Stomach (tissue), 19 donors: Measurements from ENCODE around the gene BBS5. TPM values are rescaled to one million over a fixed set of nuclear protein-coding genes. Genes with fewer than 3 reads are reported as not detected.
"Not testable (repeated sequence)": the region's sequence is repeated elsewhere in the genome, so short reads cannot be mapped to it uniquely, and the experiment has no call there.

ENCODE experiments used
- DNase-seq, 2 donors: peaks; one replicate each; pipeline versions ENCODE4 v3.0.0 to v3.0.0-alpha.2; 2013 to 2019
- H3K27ac ChIP-seq, 5 donors: fragments of 200-600 bp in 4 of 5; sonication (generic) in 4 of 5; one replicate each; pipeline ENCODE4 v1.5.1; 2013 to 2019; ENCODE audit warnings: mild to moderate bottlenecking in 1 of 5, moderate library complexity in 1 of 5
- H3K27me3 ChIP-seq, 3 donors: fragments of 200-600 bp; sonication (generic); one replicate each; pipeline ENCODE4 v1.5.1; 2017 to 2019; ENCODE audit warnings: mixed run types in 1 of 3
- H3K36me3 ChIP-seq, 4 donors: fragments of 200-600 bp; sonication (generic); 1 replicate in 3 of 4; 2 replicates in 1 of 4; pipeline ENCODE4 v1.5.1; 2016 to 2019
- H3K4me1 ChIP-seq, 4 donors: fragments of 200-600 bp; sonication (generic); one replicate each; pipeline ENCODE4 v1.5.1; 2016 to 2019
- H3K4me3 ChIP-seq, 4 donors: fragments of 200-600 bp; sonication (generic) in 3 of 4; one replicate each; pipeline ENCODE4 v1.5.1; 2016 to 2019; ENCODE audit warnings: mild to moderate bottlenecking in 1 of 4
- H3K9me3 ChIP-seq, 4 donors: fragments of 200-600 bp; sonication (generic); one replicate each; pipeline ENCODE4 v1.5.1; 2016 to 2019
- EP300 ChIP-seq: sonication (generic); formaldehyde crosslinking; IDR thresholded peaks from one replicate; pipeline ENCODE4 v1.6.1; 2017; ENCODE audit warnings: antibody characterized with exemption
- POLR2A ChIP-seq, 4 donors: fragments of 450-650 bp; IDR thresholded peaks; one replicate each; pipeline ENCODE4 v1.6.1; 2016; ENCODE audit warnings: antibody characterized with exemption in 4 of 4, control low read depth in 2 of 4, mild to moderate bottlenecking in 1 of 4, moderate library complexity in 1 of 4
- POLR2AphosphoS5 ChIP-seq, 3 donors: sonication (generic); formaldehyde crosslinking; IDR thresholded peaks; one replicate each; pipeline ENCODE4 v1.6.1; 2016; ENCODE audit warnings: antibody characterized with exemption in 3 of 3
- WGBS, 5 donors: extraction: QIAGEN DNeasy Blood & Tissue Kit in 3 of 5; methylation state at CpG; one replicate each; pipeline versions ENCODE4 v1.1.5 to v1.1.7; 2013 to 2018; 5-methylcytosine and 5-hydroxymethylcytosine counted together
- intact Hi-C: fragments of 100-400 bp; cut with DNase I; formaldehyde crosslinking; loops from one replicate; pipeline ENCODE4 v1.15.1; 2023; ENCODE audit warnings: low total_unique reads
- long read RNA-seq, 10 donors: transcript quantifications; one replicate each; lab custom pipeline, GENCODE V29; 2026
- polyA plus RNA-seq, 3 donors: library from polyadenylated mRNA; stranded (reverse); fragments of 200-250 nt; gene quantifications; one replicate each; pipeline ENCODE4 v1.2.3, GENCODE V29; 2013
- total RNA-seq, 5 donors: library from RNA; depleted of rRNA; stranded (reverse); fragments of >200 nt; gene quantifications; one replicate each; pipeline versions ENCODE4 v1.1.0 to v1.2.3, GENCODE V29; 2014 to 2016
- TF ChIP-seq, protein P1 (sequence below), 7 experiments: fragments of 450-650 bp in 4 of 7; fragments of 200-600 bp in 3 of 7; sonication (generic) in 3 of 7; IDR thresholded peaks; one replicate each; pipeline ENCODE4 v1.5.1; 2016 to 2019; ENCODE audit warnings: antibody characterized with exemption in 7 of 7, control low read depth in 2 of 7, mild to moderate bottlenecking in 1 of 7
- donor health status: healthy with polysubstance abuse.
- donor health status: Bipolar disorder and iron deficiency.
- donor health status: healthy.

The BBS5 gene
- total RNA-seq (10 to 100 TPM in 2 of 5 donors, 1 to 10 TPM in 2, under 1 TPM in 1; 0.58 to 14.0 (median 5.8) TPM), polyA plus RNA-seq (1 to 10 TPM; 2.1 to 4.5 (median 2.7) TPM)
- long read RNA-seq, donor 1, partial matches to known transcripts: 0 of 1 reads
- long read RNA-seq, donor 1, other reads (novel, unspliced or antisense): 0 of 1 reads
- long read RNA-seq, donor 2: 0 reads
- long read RNA-seq, donor 3: 0 reads
- long read RNA-seq, donor 4: 0 reads
- long read RNA-seq, donor 5: 0 reads
- long read RNA-seq, donor 6: 0 reads
- long read RNA-seq, donor 7: 0 reads
- long read RNA-seq, donor 8, partial matches to known transcripts: 0 of 2 reads
- long read RNA-seq, donor 8, other reads (novel, unspliced or antisense): 0 of 2 reads
- long read RNA-seq, donor 9: 0 reads
- long read RNA-seq, donor 10: 0 reads

DNA sequence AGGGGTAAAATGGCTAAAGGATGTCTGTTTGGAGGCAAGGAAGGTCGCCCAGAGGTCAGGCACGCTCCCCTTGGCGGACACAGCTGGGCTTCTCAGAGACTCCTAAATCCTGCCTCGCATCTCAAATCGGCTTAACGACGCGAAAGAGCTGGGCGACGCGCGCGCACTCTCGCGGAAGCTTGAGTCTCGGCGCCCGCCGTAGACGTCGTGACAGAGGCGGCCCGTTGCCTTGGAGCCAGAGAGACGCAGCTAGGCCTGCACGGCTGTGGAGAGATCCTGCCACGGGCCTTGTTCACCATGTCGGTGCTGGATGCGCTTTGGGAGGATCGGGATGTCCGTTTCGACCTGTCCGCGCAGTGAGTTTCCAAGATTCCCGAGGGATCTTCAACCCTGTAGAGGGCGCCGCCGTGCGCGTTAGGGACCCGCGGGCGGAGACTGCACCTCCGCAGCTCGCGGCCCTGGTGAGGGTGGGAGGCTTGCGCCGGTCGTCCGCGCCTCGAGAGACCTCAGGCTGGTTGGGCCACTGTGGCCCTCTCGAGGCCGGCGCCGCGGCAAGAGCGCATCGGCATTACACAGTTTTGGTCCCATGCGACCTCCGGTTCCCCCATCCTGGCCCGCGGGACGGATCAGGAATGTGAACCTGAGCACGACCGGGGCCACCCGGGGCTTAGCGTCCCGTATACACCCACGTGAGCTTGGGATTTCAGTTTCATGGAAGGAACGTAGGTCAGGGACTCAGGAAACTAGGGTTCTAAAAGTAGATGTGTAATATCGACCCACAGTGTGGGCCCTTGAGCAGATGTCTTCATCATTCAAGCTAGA, at the start of gene BBS5:
Gene BBS5 (plus strand): TSS at position 238 of the 822 bp plus-strand sequence. CDS start 60 bp downstream, at position 298.
- DNase-seq: peak; percentile 82 to 95
- TF ChIP-seq POLR2AphosphoS5 (IDR thresholded peaks at IDR 0.05) (peak; percentile 42 to 71 (median 71)), POLR2A (IDR thresholded peaks at IDR 0.05) (no peak), EP300 (no peak)
- TF ChIP-seq, protein P1, sequence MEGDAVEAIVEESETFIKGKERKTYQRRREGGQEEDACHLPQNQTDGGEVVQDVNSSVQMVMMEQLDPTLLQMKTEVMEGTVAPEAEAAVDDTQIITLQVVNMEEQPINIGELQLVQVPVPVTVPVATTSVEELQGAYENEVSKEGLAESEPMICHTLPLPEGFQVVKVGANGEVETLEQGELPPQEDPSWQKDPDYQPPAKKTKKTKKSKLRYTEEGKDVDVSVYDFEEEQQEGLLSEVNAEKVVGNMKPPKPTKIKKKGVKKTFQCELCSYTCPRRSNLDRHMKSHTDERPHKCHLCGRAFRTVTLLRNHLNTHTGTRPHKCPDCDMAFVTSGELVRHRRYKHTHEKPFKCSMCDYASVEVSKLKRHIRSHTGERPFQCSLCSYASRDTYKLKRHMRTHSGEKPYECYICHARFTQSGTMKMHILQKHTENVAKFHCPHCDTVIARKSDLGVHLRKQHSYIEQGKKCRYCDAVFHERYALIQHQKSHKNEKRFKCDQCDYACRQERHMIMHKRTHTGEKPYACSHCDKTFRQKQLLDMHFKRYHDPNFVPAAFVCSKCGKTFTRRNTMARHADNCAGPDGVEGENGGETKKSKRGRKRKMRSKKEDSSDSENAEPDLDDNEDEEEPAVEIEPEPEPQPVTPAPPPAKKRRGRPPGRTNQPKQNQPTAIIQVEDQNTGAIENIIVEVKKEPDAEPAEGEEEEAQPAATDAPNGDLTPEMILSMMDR (IDR thresholded peaks at IDR 0.05): peak in 2 of 7 experiments; percentile 26 to 41
- WGBS, 5 donors: 0 to 1% (median 0%) methylated on average over 55 to 71 of the region's 71 CpGs
- Histone ChIP-seq H3K4me1 (peaks cover 5 to 25% (median 15%) of the 10 kb centered on the region in 4 donors), H3K9me3 (no peaks in the 10 kb centered on the region), H3K27me3 (no peaks in the 10 kb centered on the region), H3K27ac (peak within 1 kb of the TSS; percentile 22 to 85 (median 70)), H3K4me3 (peak within 1 kb of the TSS; percentile 74 to 91 (median 79)), H3K36me3 (peaks cover 4 to 26% (median 23%) of the 10 kb centered on the region in 4 donors)
- intact Hi-C loops: no loop called here

DNA sequence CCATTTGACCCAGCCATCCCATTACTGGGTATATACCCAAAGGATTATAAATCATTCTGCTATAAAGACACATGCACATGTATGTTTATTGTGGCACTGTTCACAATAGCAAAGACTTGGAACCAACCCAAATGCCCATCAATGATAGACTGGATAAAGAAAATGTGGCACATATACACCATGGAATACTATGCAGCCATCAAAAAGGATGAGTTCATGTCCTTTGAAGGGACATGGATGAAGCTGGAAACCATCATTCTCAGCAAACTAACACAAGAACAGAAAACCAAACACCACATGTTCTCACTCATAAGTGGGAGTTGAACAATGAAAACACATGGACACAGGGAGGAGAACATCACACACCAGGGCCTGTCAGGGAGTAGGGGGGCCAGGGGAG, 47.5 kb upstream of the BBS5 start:
- H3K36me3 ChIP-seq, H3K4me3 ChIP-seq, DNase-seq, H3K27ac ChIP-seq, H3K27me3 ChIP-seq, H3K4me1 ChIP-seq, intact Hi-C loops: not testable (repeated sequence)
- peaks cover 0 to 11% (median 4%) of the 10 kb centered on the region in 4 donors for H3K9me3 ChIP-seq

DNA sequence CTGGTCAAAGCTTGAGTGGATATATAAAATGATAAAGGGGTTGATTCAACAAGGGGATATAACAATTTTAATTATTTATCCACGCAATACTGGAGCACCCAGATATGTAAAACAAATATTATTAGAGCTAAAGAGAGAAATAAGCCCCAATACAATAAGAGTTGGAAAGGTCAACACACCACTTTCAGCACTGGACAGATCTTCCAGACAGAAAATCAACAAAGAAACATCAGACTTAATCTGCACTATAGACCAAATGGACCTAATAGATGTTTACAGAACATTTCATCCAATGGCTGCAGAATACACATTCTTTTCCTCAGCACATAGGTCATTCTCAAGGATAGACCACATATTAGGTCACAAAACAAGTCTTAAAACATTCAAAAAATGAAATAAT, 45.1 kb upstream of the BBS5 start:
- peaks cover 0 to 11% (median 0%) of the 10 kb centered on the region in 4 donors for H3K9me3 ChIP-seq
- DNase-seq, H3K4me3 ChIP-seq, H3K27me3 ChIP-seq, H3K4me1 ChIP-seq, H3K27ac ChIP-seq, H3K36me3 ChIP-seq, intact Hi-C loops: not testable (repeated sequence)
- WGBS, 5 donors: 16 to 53% (median 42%) methylated on average over 1 of the region's 1 CpG

DNA sequence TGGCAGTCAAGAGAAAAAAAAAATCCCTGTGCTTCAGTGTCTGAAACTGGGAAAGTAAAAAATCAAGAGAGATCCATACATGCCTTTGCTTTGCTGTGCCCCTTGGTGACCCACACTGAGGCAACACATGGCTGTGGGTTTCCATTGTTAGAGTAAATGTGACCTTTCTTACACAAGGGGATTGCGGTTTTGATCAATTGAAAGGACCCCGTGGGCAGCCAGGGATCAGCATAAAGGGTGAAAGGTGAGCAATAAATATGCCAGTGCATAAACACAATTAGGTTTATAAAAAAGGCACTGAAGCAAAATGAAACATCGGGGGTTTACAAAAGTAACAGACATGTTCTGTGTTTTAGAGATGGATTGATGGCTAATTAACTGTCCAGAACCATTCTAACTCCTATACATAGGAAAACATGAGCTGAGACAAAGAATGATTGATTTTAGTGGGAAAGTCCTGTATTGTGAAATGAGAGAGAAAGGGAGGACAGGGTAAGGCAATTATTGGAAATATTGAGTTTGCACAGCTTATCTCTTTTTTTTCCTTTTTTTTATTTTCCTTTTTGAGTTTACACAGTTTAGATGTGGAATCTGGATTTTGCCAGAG, 40.7 kb upstream of the BBS5 start:
- Histone ChIP-seq H3K27me3 (peaks cover 0 to 20% (median 8%) of the 10 kb centered on the region in 3 donors), H3K4me3 (no peak overlapping the region), H3K4me1 (no peaks in the 10 kb centered on the region), H3K27ac (no peak overlapping the region), H3K9me3 (no peaks in the 10 kb centered on the region), H3K36me3 (no peaks in the 10 kb centered on the region)
- intact Hi-C loops: no loop called here
- 13 to 28% (median 17%) methylated on average over 3 of the region's 3 CpGs for WGBS, 5 donors
- TF ChIP-seq, protein P1 (IDR thresholded peaks at IDR 0.05): no peak
- TF ChIP-seq POLR2A (IDR thresholded peaks at IDR 0.05) (no peak), POLR2AphosphoS5 (IDR thresholded peaks at IDR 0.05) (no peak), EP300 (no peak)
- no peak for DNase-seq

DNA sequence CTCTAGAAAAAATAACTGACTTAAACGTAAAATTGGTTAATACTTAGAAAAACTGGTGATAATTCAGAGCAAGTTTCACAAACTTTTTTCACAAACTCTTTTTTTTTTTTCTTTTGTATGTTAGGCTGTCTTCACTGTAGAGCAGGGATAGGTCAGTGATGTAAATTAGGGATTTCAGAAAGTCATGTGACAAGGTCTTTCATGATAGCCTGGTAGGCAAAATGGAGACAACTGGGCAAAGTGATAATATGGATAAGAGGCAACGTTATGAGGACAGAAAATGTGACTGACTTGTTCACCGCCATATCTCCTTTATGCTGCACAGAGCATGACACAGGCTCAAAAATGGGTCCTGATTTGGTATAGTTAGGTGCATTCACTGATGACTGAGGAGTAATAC, 39.4 kb upstream of the BBS5 start:
- H3K27me3 ChIP-seq: peaks cover 0 to 20% (median 8%) of the 10 kb centered on the region in 3 donors
- H3K9me3 ChIP-seq: no peaks in the 10 kb centered on the region
- no peaks in the 10 kb centered on the region for H3K36me3 ChIP-seq
- TF ChIP-seq POLR2A (IDR thresholded peaks at IDR 0.05): no peak
- TF ChIP-seq, protein P1 (IDR thresholded peaks at IDR 0.05): no peak
- 77 to 87% (median 81%) methylated on average over 3 of the region's 3 CpGs for WGBS, 5 donors
- H3K27ac ChIP-seq: no peak overlapping the region
- intact Hi-C loops: no loop called here
- DNase-seq: no peak
- H3K4me3 ChIP-seq: no peak overlapping the region
- no peaks in the 10 kb centered on the region for H3K4me1 ChIP-seq
